Measurements from ENCODE around the gene SFSWAP. TPM values are rescaled to one million over a fixed set of nuclear protein-coding genes. Genes with fewer than 3 reads are reported as not detected.

The SFSWAP gene
- total RNA-seq, 1 donor from 2014 or later, result 63.0 TPM

- intact Hi-C loops (cut with micrococcal nuclease), result no loop called here
Observed at GRCh38 chr12:131831635-131832041, 120.7 kb downstream of the SFSWAP start.

- intact Hi-C loops (cut with micrococcal nuclease), result no loop called here
Observed at GRCh38 chr12:131832321-131833231, 121.7 kb downstream of the SFSWAP start.

DNA sequence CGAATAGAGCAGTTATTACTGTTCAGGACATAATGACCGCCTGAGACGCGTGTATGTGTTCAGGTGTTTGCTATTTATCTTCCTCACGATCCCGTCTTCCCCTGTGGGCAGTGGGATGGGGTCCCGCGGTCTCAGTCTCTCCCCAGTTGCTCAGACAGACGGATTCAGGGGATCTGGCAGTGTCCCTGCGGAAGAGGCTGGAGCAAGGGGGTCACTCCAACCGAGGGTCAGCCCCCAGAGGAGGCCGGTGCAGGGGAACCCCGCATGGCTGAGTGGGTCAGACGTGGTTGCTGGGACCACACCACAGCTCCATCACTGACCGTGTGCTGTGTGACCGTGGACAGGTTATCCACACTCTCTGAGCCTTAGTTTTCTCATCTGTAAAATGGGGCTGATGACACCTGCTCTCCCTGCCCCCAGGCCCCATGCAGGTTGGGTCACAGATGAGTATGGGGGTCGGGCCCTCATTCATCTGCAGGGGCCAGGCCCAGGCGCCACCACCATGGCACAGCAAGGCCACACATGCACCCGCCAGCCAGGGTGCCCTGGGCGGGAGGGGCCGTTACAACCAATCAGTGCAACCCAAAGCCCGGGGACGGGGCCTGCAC, 122.5 kb downstream of the SFSWAP start:
- intact Hi-C loops (cut with micrococcal nuclease), result no loop called here

DNA sequence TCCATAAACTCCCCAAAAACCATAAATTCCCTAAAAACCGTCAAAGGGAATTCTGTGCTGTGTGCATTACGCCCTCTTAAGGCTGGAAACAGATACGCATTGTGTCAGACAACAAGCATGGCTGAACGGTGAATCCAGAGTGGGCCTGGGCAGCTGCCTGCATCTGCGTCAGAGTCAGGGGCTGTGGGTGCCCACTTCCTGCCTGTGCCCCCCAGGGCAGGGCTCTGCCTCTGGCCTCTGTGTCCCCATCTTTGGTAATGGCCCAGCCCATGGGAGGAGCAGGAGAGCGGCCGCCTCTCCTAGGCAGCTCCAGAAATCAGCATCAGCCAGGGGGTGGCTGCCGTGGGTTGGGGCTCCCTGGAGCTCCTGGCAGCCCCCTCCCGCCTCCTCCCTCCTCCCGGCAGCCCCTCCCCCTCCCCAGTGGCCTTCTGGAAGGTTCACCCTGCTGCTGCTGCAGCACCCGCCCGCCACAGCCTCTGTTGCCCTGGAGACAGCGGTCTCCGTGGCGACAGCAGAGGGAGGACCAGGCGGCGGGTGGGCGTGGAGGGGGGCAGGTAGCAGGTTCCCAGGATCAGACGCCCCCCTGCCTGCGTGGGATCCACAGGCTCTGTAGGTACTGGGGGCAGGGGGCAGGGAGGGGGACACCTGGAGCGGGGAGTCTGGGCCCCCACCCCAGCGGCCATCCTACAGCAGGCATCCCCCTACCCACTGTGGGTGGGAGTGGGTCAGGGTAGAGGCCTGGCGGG, 123.2 kb downstream of the SFSWAP start:
- intact Hi-C loops (cut with micrococcal nuclease), result no loop called here

- intact Hi-C loops (cut with micrococcal nuclease), result loop anchor here (5.0 kb wide), 1 partner anchor 112 kb away; the partner anchor contains the start of gene EP400
Observed at GRCh38 chr12:131834798-131835615, 124.1 kb downstream of the SFSWAP start.

DNA sequence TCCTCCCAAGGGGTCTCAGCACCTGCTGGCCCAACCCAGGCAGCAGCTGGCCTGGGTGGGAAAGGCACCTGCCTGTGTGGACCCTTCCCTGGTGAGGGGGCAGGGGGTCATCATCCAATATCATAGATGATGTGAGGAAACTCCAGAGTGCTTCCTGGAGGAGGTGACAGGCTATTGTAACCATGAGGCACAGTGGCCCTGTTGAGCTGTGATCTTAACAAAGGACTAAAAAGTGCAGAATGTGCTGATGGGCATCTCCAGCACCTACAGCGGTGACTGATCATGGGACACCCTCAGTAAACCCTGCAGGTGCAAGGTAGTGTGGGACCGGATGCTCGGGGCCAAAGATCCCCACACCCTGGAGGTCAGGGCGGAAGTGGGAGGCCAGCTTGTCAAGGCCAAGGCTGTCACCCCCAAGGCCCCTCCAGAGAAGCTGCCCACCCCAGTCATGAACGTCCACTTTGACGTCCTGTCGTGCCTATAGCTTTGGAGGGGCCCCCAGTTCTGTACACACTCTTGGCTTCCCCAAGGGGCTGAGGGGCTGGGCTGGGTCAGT, 124.8 kb downstream of the SFSWAP start:
- intact Hi-C loops (cut with micrococcal nuclease), result loop anchor here (5.0 kb wide), 1 partner anchor 112 kb away; the partner anchor contains the start of gene EP400

GRCh38 chr12:131836193-131836592, 125.3 kb downstream of the SFSWAP start:
- intact Hi-C loops (cut with micrococcal nuclease), result loop anchor here (5.0 kb wide), 1 partner anchor 111 kb away; the partner anchor contains the start of gene EP400

GRCh38 chr12:131836714-131837397, 126.0 kb downstream of the SFSWAP start:
- intact Hi-C loops (cut with micrococcal nuclease), result loop anchor here (5.0 kb wide), 1 partner anchor 110 kb away; the partner anchor contains the start of gene EP400

GRCh38 chr12:131840643-131841416, 129.9 kb downstream of the SFSWAP start:
- intact Hi-C loops (cut with micrococcal nuclease), result no loop called here

DNA sequence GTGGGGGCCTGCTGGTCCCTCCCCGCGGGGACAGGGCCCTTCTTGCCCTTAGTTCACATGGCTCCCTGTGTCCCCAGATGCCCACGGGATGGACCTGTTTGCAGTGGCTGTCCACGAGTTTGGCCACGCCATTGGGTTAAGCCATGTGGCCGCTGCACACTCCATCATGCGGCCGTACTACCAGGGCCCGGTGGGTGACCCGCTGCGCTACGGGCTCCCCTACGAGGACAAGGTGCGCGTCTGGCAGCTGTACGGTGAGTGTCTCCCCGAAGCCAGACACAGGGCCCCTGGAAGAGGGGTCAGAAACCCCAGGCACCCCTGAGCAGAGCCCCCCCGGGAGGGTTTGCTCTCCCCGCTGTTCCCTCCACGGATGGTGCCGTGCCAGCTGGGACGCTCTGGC, 130.7 kb downstream of the SFSWAP start:
- intact Hi-C loops (cut with micrococcal nuclease), result no loop called here

- intact Hi-C loops (cut with micrococcal nuclease), result no loop called here
Observed at GRCh38 chr12:131842169-131842568, 131.3 kb downstream of the SFSWAP start.

GRCh38 chr12:131843527-131843926, 132.6 kb downstream of the SFSWAP start:
- intact Hi-C loops (cut with micrococcal nuclease), result no loop called here

DNA sequence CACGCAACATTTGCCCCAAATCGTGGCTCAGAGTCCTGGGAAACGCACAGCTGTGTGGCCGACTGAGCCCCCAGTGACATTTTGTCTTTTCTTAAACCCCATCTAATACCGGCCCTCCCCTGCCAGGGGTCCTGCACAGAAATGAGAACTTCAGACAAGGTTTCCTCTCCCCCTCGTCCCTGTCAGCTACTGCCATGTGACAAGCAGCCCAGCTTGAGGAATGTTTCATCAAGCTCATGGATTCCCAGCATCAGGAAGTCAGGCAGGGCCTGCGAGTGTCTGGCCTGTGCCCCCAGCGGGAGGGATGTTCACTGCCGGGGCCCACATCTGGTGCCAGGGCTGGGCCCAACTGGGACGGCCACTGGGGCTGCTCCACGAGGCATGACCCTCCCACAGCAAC, 133.2 kb downstream of the SFSWAP start:
- intact Hi-C loops (cut with micrococcal nuclease), result no loop called here

GRCh38 chr12:131844656-131845055, 133.8 kb downstream of the SFSWAP start:
- intact Hi-C loops (cut with micrococcal nuclease), result no loop called here

DNA sequence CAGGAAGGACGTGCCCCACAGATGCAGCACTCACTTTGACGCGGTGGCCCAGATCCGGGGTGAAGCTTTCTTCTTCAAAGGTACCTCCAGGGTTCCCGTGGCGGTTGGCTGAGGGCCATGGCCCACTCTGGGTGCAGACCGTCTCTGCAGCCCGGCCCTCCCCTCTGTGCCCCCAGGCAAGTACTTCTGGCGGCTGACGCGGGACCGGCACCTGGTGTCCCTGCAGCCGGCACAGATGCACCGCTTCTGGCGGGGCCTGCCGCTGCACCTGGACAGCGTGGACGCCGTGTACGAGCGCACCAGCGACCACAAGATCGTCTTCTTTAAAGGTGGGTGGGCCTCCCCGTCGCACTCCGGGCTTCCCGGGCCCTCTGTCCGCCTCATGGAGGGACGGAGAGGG, 134.2 kb downstream of the SFSWAP start:
- intact Hi-C loops (cut with micrococcal nuclease), result no loop called here

DNA sequence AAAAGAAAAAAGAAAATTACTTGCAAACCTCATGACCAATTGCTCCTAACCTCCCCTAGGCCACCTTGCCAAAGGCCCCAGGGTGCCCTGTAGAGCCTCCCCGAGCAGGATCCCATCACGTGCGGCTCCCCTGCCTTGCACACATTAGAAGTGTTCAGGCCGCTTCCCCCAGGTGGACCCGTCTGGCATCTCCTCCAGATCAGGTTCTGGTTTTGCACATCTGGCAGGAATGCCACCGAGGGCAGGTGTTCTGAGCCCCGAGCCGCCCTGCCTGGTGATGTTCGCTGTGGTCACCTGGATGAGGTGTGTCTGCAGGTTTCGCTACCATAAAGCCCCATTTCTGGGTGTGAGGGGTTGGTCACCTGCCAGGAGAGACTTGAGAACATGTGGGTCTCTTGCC, 136.6 kb downstream of the SFSWAP start:
- intact Hi-C loops (cut with micrococcal nuclease), result no loop called here

DNA sequence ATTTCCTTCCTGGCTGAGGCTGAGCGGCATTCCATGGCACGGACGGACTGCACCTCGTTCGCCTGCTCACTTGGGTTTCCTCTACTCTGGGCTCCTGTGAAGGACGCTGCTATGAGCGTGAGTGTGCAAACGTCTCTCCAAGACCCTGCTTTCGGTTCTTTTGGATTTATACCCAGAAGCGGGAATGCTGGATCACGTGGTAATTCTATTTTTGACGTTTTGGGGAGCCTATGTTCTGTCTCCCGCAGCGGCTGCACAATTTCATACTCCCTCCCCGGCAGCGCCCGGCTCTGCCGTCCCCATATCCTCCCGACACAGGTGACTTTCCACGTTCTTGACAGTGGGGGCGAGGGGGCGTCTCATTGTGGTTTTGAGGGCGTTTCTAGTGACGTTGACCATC, 137.9 kb downstream of the SFSWAP start:
- intact Hi-C loops (cut with micrococcal nuclease), result no loop called here

Data from T-helper 1 cell treated with Interleukin-12 subunit alpha and Interleukin-12 subunit beta and Interleukin-4 antibody, amounts not matched to agents 30 ng/mL and 1 ng/mL, for 36 hours (primary cell).